Calu3 (cell line): ENCODE measurements around the gene RPUSD3. TPM values are rescaled to one million over a fixed set of nuclear protein-coding genes. Genes with fewer than 3 reads are reported as not detected.

Experiments
- BruUV-seq: library from RNA; stranded (reverse); fragments of 400-500 nt; replicated peaks from 2 replicates; lab custom pipeline; 2021; lab: Mats Ljungman, UMichigan
- CTCF ChIA-PET: fragments of 300-600 bp; sonication (Branson Sonifier 250); formaldehyde crosslinking; loops from one replicate; lab custom pipeline; 2022; ENCODE audit warnings: antibody characterized with exemption; lab: Charles Lee
- DNase-seq: peaks from one replicate; pipeline ENCODE4 v3.0.0; 2022
- H3K27ac Mint-ChIP-seq: one replicate; pipeline ENCODE4 v1.8.0; 2022; ENCODE audit warnings: mixed read lengths; ENCODE audit not compliant: unreplicated experiment
- H3K27me3 Mint-ChIP-seq: one replicate; pipeline ENCODE4 v1.8.0; 2022; ENCODE audit warnings: mixed read lengths; ENCODE audit not compliant: unreplicated experiment
- H3K36me3 Mint-ChIP-seq: one replicate; pipeline ENCODE4 v1.8.0; 2022; ENCODE audit warnings: mild to moderate bottlenecking, moderate library complexity, mixed read lengths; ENCODE audit not compliant: insufficient read depth, unreplicated experiment
- H3K4me1 Mint-ChIP-seq: one replicate; pipeline ENCODE4 v1.8.0; 2022; ENCODE audit warnings: mild to moderate bottlenecking, low read depth, mixed read lengths; ENCODE audit not compliant: unreplicated experiment
- H3K4me3 Mint-ChIP-seq: one replicate; pipeline ENCODE4 v1.8.0; 2022; ENCODE audit warnings: mild to moderate bottlenecking, low read depth, moderate library complexity, mixed read lengths; ENCODE audit not compliant: unreplicated experiment
- H3K9me3 Mint-ChIP-seq: one replicate; pipeline ENCODE4 v1.8.0; 2022; ENCODE audit warnings: low read depth, mixed read lengths; ENCODE audit not compliant: unreplicated experiment
- CTCF ChIP-seq: fragments of 200-600 bp; IDR thresholded peaks from one replicate; pipeline ENCODE4 v1.8.0; 2022; ENCODE audit warnings: antibody characterized with exemption; ENCODE audit not compliant: unreplicated experiment
- intact Hi-C: fragments of 100-400 bp; cut with micrococcal nuclease; formaldehyde crosslinking; loops from one replicate; pipeline ENCODE4 v1.10.0; 2022; ENCODE audit not compliant: unreplicated experiment
- total RNA-seq: library from RNA; stranded (reverse); gene quantifications from 2 replicates; pipeline ENCODE4 v1.2.3, GENCODE V29; 2022

The RPUSD3 gene
- total RNA-seq, 1 experiment from 2014 or later = 41.7 TPM

- intact Hi-C loops = no loop called here
- DNase-seq = peak; percentile 36
- CTCF ChIA-PET = interaction anchor here (0.5 to 1.2 kb wide), 6 partner anchors 13 to 320 kb away, joined by 3 to 8 read pairs (median 4); no protein-coding TSS in a partner anchor
- Mint-ChIP-seq H3K36me3 (peaks cover 5% of the 10 kb centered on the region), H3K9me3 (no peaks in the 10 kb centered on the region), H3K4me1 (peaks cover 23% of the 10 kb centered on the region), H3K27me3 (no peaks in the 10 kb centered on the region), H3K27ac (peak overlapping the region; percentile 66), H3K4me3 (no peak overlapping the region)
- no peak for TF ChIP-seq CTCF
- no TSS peak for BruUV-seq
Observed at GRCh38 chr3:9884555-9885165, 40.9 kb upstream of the RPUSD3 start.

GRCh38 chr3:9883706-9884554, 40.1 kb upstream of the RPUSD3 start:
- intact Hi-C loops = no loop called here
- no peak for DNase-seq

GRCh38 chr3:9881441-9881840, 37.6 kb upstream of the RPUSD3 start:
- TF ChIP-seq CTCF = no peak
- DNase-seq = no peak
- no TSS peak for BruUV-seq
- Mint-ChIP-seq H3K27ac (no peak overlapping the region), H3K9me3 (no peaks in the 10 kb centered on the region), H3K4me3 (no peak overlapping the region), H3K36me3 (peaks cover 5% of the 10 kb centered on the region), H3K27me3 (no peaks in the 10 kb centered on the region), H3K4me1 (peaks cover 37% of the 10 kb centered on the region)
- CTCF ChIA-PET = no interaction called here
- intact Hi-C loops = no loop called here

More at GRCh38 chr3:9883706-9884554, 40.1 kb upstream of the RPUSD3 start:
- BruUV-seq = no TSS peak
- CTCF ChIA-PET = interaction anchor here (0.5 to 1.2 kb wide), 5 partner anchors 14 to 617 kb away, joined by 3 to 8 read pairs (median 3); no protein-coding TSS in a partner anchor
- no peaks in the 10 kb centered on the region for H3K27me3 Mint-ChIP-seq
- TF ChIP-seq CTCF = no peak
- H3K4me1 Mint-ChIP-seq = peaks cover 30% of the 10 kb centered on the region
- peak overlapping the region; percentile 66 for H3K27ac Mint-ChIP-seq
- H3K9me3 Mint-ChIP-seq = no peaks in the 10 kb centered on the region
- no peak overlapping the region for H3K4me3 Mint-ChIP-seq
- peaks cover 5% of the 10 kb centered on the region for H3K36me3 Mint-ChIP-seq

GRCh38 chr3:9879830-9880549, 36.2 kb upstream of the RPUSD3 start, which contains the start of gene CIDEC:
TSS of gene CIDEC (minus strand) at chr3:9880253. CDS start at chr3:9878486, 1,767 bp downstream.
- no peak for TF ChIP-seq CTCF
- CTCF ChIA-PET = interaction anchor here (0.6 kb wide), 1 partner anchor 15 kb away, joined by 3 read pairs; no protein-coding TSS in a partner anchor
- no peaks in the 10 kb centered on the region for H3K27me3 Mint-ChIP-seq
- H3K27ac Mint-ChIP-seq = peak within 1 kb of the TSS; percentile 58
- no peak for DNase-seq
- peaks cover 37% of the 10 kb centered on the region for H3K4me1 Mint-ChIP-seq
- H3K36me3 Mint-ChIP-seq = peaks cover 5% of the 10 kb centered on the region
- intact Hi-C loops = no loop called here
- BruUV-seq = no TSS peak
- H3K4me3 Mint-ChIP-seq = no peak within 1 kb of the TSS
- H3K9me3 Mint-ChIP-seq = no peaks in the 10 kb centered on the region
